AG09319 (cell line): Measurements from ENCODE around the gene ANKRD66.

Experiments
- DNase-seq: peaks from one replicate; pipeline ENCODE4 v3.0.0-alpha.2; 2010; ENCODE audit warnings: low read depth; ENCODE audit errors: extremely low read depth
- TF ChIP-seq, protein P1 (sequence below): IDR thresholded peaks from 2 replicates; pipeline ENCODE4 v1.5.1; 2011; ENCODE audit warnings: low read depth, mild to moderate bottlenecking, inconsistent platforms, low read length, moderate library complexity

ANKRD66 gene

GRCh38 chr6:46781478-46782378 lies 35.0 kb downstream of the ANKRD66 start:
- TF ChIP-seq, protein P1, sequence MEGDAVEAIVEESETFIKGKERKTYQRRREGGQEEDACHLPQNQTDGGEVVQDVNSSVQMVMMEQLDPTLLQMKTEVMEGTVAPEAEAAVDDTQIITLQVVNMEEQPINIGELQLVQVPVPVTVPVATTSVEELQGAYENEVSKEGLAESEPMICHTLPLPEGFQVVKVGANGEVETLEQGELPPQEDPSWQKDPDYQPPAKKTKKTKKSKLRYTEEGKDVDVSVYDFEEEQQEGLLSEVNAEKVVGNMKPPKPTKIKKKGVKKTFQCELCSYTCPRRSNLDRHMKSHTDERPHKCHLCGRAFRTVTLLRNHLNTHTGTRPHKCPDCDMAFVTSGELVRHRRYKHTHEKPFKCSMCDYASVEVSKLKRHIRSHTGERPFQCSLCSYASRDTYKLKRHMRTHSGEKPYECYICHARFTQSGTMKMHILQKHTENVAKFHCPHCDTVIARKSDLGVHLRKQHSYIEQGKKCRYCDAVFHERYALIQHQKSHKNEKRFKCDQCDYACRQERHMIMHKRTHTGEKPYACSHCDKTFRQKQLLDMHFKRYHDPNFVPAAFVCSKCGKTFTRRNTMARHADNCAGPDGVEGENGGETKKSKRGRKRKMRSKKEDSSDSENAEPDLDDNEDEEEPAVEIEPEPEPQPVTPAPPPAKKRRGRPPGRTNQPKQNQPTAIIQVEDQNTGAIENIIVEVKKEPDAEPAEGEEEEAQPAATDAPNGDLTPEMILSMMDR, result peak; percentile 77
- peak; percentile 29 for DNase-seq

- TF ChIP-seq, protein P1, result no peak
- DNase-seq, result no peak
Measured at GRCh38 chr6:46784535-46784934, 37.8 kb downstream of the ANKRD66 start.

DNA sequence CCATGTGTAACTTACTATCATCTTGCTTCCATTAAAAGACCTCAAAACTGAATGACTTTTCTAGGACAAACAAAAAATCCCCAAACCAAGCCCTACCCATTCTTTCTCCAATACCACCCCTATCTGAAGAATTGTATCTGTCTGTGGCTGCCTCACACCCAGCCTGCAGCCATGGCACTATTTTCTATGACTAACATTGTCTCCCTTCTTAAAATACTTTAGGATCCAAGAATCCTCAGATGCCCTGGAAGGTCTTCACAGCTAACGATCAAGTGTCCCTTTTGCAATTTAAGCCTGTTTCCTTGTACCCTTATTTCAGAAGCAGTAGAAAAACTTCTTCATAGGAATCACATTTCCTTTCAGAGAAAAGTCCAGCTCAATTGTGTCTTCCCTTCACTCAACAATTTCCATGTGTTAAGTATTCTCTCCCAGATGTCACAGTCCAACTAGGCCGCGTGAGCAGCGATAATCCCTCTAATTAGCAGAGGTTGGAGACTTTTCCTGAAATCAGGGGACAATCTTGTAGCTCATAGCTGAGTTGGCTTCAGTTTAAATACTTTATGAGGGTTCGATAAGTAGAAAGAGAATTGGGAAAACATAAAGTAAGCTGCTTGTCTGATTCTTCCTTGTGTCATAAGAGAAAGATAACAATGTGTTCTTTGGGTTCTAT lies 41.3 kb downstream of the ANKRD66 start:
- no peak for DNase-seq
- TF ChIP-seq, protein P1, result no peak

DNA sequence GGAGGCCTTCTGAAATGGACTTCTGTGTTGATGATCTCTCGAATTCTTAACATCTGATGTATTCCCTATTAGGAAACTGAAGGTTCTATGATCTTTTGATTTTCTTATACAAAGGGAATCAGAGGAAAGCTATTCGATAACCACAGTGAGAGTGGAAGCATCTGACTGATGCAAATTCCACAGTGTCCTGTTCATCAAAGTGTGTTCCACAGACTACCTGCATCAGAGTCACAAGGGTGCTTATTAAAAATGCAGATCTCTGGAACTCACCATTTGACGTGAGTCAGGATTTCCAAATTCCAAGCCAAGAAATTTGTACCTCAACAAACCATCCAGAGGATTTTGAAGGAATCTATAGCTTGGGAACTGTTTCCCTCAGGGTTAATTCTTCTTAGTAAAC lies 42.1 kb downstream of the ANKRD66 start:
- TF ChIP-seq, protein P1, result no peak
- no peak for DNase-seq

- TF ChIP-seq, protein P1, result no peak
- DNase-seq, result no peak
Measured at GRCh38 chr6:46789434-46790354, 43.0 kb downstream of the ANKRD66 start.

DNA sequence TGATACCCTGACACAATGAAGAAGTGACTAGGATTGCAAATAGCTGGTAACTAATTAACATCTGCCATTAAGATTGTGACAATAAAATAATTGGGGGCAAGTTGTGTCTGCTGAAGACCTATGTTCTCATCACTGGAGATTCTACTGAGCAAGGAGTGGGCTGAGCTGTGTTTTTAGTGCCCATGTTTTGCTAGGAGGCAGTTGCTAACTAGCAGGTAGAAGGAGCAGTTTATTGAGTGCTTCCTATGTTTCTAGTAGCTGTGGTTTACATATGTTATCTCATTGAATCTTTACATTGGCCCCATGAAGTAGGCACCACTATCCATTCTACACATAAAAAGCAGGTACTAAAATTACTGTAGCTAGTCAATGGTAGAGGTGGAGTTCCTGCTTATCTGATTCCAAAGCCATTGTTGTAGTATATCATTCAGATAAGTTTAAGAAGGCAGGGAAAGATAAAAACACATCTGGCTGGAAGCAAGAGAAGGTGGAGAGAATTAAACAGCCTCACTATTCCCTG lies 43.7 kb downstream of the ANKRD66 start:
- no peak for DNase-seq
- TF ChIP-seq, protein P1, result no peak
